AG10803 (cell line): ENCODE data around the gene UNC93A.
"Not testable (repeated sequence)": the region's sequence is repeated elsewhere in the genome, so short reads cannot be mapped to it uniquely, and the experiment has no call there.

Experiments used
- DNase-seq: peaks from one replicate; pipeline ENCODE4 v3.0.0; 2010; ENCODE audit warnings: low read depth
- H3K4me3 ChIP-seq: 2 replicates; pipeline ENCODE4 v1.5.1; 2011; ENCODE audit warnings: mild to moderate bottlenecking, low read length, control low read depth
- TF ChIP-seq, protein P1 (sequence below): conservative IDR thresholded peaks from 2 replicates; pipeline ENCODE4 v1.5.1; 2011; ENCODE audit warnings: mild to moderate bottlenecking, low read length, control low read depth, inconsistent platforms

UNC93A gene

DNA sequence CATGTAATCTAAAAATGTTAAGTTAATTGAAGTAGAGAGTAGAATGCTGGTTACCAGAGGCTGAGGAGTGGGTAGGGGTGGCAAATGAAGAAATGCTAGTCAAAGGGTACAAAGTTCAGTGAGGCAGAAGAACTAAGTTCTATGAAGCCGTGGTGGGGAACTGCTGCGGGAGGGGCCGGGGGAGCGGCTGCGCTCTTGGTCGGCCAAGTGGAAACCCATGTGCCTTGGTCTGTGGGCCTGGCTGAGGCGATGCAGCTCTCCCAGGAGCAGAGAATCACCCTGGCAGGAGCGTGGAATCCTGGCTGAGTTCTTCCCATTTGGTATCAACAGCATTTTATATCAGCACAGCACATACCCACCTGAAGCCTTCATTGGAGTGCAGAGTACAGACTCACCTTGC is 56.1 kb downstream of the UNC93A start:
- TF ChIP-seq, protein P1, sequence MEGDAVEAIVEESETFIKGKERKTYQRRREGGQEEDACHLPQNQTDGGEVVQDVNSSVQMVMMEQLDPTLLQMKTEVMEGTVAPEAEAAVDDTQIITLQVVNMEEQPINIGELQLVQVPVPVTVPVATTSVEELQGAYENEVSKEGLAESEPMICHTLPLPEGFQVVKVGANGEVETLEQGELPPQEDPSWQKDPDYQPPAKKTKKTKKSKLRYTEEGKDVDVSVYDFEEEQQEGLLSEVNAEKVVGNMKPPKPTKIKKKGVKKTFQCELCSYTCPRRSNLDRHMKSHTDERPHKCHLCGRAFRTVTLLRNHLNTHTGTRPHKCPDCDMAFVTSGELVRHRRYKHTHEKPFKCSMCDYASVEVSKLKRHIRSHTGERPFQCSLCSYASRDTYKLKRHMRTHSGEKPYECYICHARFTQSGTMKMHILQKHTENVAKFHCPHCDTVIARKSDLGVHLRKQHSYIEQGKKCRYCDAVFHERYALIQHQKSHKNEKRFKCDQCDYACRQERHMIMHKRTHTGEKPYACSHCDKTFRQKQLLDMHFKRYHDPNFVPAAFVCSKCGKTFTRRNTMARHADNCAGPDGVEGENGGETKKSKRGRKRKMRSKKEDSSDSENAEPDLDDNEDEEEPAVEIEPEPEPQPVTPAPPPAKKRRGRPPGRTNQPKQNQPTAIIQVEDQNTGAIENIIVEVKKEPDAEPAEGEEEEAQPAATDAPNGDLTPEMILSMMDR, result no peak
- DNase-seq, result no peak
- no peak overlapping the region for H3K4me3 ChIP-seq

DNA sequence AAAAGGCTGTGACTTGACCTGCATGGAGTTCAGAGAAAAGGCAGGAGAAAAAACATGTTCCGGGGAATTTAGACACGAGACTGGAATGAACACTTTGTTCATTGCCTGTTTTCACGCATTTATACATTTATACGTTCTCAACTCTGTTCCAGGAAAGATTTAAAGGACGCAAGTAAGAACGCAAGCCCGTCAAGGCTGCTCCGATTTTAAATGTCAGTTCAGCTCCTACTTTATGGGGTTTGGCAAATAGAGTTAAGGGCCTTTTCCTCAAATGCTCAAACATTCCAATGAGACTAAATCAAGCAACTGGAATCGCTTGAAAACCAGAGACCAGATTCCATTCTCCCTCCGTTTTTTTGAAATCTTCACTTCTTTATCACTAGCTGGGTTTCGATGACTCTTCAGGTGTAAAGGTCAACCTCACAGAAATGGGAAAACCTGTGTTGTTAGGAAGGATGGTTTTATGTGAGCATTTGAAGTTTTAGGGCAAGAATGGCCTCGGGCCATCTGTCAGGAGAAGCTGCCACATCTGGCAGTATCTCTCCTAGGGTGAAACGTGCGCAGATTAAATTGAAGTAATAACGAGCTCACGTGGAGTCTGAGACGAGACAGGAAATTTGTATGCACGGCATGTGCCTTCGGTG is 58.6 kb downstream of the UNC93A start:
- H3K4me3 ChIP-seq, result no peak overlapping the region
- DNase-seq, result no peak

DNA sequence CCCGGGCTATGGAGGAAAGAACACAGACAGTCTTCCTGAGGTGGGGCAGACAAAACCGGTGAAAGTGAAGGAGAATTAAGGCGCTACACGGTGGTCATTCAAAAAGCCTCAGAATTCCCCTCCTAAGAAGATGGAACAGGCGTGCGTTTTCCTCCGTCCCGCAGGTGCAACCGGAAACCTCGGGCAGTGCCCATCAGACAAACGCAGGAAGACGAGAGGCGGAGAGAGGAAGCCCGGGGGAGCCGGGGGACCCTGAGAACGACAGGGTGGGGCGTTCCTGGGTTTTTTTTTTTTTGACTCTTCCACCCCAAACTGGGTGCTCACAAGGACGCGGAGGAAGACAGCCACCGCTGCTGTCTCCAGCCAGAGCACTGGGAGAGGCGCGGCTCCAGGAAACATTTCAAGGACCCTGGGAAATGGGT is 59.2 kb downstream of the UNC93A start:
- TF ChIP-seq, protein P1, result no peak
- DNase-seq, result no peak
- H3K4me3 ChIP-seq, result no peak overlapping the region

More for the DNA sequence above, 58.6 kb downstream of the UNC93A start:
- TF ChIP-seq, protein P1, result no peak

DNA sequence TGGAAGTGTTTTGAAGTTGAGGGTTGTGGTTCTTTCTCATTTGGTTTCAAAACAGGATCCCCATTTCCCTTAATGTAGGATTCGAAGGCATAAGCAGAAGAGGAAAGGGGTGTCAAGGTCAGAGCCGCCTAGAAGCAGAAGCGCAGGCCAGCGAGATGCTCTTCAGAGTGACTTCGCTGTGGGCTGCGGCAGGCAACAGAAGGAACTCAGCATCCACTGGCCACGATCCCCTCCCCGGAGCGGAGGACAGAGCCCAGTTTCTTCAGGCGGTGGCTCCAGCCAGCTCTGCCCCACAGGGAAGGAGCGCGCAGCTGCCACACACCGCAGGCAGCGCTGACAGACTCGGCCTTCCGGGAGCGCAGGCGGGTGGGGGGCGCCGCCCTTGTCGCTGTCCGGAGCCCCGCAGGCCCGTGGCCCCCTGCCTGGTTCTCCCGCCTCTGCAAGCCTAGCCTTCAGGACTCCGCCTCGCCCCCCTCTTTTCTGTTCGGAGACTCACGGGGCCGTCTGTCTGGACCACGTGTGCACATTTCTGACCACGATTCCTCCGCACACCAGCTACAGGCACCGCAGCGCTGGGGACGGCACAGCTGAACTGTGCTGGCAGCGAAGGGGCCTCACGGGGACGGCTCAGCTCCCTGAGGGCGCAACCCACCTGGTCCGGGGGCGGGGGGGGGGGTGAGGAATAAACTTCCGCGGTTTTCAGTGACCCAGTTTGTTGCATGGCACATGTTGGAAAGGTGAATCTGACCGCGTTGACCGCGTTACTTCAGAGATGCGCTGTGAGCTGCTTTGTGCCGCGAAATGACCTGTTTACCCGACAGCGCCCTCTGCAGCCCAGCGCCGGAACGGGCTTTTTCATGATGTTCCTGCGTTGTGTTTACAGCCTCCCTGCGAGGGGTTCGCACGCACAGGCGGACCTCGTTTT is 59.9 kb downstream of the UNC93A start:
- peak; percentile 15 for DNase-seq
- H3K4me3 ChIP-seq, result peak overlapping the region; percentile 41
- TF ChIP-seq, protein P1, result peak; percentile 59

DNA sequence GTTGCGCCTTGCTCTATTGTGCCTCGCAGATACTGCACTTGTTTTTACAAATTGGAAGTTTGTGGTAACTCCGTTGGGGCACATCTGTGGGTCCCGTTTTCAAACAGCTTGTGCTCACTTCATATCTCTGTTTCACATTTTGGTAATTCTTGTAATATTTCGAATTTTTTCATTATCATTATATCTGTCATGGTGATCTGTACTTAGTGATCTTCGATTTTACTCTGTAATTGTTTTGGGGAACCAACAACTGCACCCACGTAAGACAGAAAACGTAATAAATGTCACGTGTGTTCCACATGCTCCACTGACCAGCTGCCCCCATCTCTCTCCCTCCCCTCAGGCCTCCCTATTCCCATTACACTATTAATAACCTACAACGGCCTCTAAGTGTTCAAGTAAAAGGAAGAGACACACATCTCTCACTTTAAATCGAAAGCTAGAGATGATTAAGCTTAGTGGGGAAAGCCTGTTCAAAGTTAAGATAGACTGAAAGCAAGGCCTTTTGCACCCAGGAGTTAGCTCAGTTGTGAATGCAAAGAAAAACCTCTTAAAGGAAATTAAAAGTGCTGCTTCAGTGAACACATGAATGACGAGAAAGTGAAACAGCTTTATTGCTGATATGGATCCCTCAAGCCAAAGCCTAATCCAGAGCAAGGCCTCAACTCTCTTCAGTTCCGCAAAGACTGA is 60.7 kb downstream of the UNC93A start:
- DNase-seq, result no peak
- no peak overlapping the region for H3K4me3 ChIP-seq
- TF ChIP-seq, protein P1, result no peak

DNA sequence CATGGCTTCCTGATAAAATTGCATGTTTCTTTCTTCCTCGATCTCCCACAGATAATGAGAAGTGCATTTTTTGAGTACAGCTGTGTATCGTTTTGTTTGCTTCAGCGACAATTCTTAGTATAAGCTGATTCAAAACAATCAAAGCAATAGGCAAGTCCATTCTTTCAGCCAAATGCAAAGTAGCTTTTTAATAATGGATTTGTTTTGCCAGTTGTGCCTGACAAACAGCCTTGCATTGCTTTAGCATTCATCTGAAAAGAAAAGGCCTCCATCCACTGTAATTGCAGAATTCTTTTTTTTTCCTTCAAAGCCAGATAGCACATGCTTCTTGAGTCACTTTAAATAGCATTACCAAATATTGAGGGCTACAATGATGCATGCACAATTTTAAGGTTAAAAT is 65.8 kb downstream of the UNC93A start:
- DNase-seq, result no peak
- no peak overlapping the region for H3K4me3 ChIP-seq
- TF ChIP-seq, protein P1, result no peak

DNA sequence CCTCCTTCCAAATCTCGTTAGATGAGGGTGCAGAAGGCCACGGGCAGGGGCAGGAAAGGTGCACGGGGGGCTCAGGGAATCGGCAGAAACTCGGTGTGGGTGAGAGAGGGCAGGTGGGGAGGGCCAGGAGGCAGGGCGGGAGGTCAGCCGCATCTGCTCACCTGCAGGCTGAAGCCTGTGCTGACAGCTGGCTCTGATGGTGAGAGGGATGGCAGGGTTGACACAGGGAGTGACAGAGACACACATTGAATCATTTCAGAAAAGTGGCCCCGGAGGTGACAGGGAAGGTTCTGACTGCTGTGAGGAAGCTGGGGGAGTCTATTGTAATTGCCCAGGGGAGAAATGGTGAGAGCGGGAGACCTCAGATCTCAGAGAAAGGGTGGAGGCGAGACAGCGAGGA is 67.3 kb downstream of the UNC93A start:
- not testable (repeated sequence) for H3K4me3 ChIP-seq, DNase-seq

DNA sequence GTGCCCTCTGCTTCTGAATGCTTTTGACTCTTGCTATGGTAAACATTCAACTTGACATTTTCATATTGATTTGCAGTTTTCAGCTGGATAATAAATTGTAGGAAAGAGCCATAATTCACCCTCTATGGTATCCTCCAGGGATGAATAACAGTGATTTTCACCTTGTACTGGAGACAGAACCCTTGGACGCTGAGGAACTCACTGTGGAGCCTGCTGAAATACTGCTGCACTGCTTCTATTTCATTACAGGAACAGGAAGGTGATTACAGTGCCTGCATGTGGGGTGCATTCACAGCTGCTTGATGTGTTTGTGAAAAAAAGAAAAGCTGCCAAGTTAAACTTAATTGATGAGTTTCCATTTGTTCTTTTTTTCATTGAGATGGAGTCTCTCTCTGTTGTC is 70.1 kb downstream of the UNC93A start:
- not testable (repeated sequence) for DNase-seq, H3K4me3 ChIP-seq
